ENCODE measurements around the gene PRR19.
"Not testable (repeated sequence)": the region's sequence is repeated elsewhere in the genome, so short reads cannot be mapped to it uniquely, and the experiment has no call there.

The PRR19 gene

DNA sequence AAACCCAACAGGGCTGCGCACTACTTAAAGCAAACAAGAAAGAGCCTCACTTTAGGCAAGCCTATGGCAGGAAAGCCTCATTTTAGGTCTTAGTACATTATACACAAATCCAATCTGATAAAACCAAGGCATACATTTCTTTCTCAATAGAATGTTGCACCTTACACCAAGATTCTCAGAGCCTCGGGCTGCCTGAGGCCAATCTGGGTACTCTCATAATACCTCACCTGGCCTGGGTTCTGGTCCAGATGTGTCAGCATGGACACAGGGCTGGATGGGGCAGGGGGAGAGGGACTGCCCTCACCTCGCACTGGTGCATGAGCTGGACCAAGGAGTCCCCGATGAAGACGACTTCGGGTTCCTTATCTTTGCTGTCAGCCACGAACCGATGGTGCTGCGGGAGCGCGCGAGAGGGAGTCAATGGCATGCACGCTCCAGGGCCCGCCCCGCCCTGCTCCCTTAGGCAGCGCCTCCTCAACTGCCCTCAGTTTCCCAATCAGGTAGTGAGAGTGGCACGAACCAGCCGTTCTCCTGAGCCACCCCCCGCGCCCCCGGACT, at the start of gene PRR19:
PRR19 (plus strand) TSS at position 487 of the 558 bp plus-strand sequence. CDS start 7,453 bp downstream, outside the sequence.
- DNase-seq, result no peak
- H3K4me3 Mint-ChIP-seq, result peak within 1 kb of the TSS; percentile 85
- no peaks in the 10 kb centered on the region for H3K9me3 Mint-ChIP-seq
- H3K4me1 Mint-ChIP-seq (ENCODE audit: low read depth), result peaks cover 27% of the 10 kb centered on the region
- no peaks in the 10 kb centered on the region for H3K27me3 Mint-ChIP-seq
- H3K36me3 Mint-ChIP-seq (ENCODE audit: low read depth), result peaks cover 13% of the 10 kb centered on the region
- H3K27ac Mint-ChIP-seq, result peak within 1 kb of the TSS; percentile 86

GRCh38 chr19:42252365-42253244, 49.3 kb upstream of the PRR19 start:
- Mint-ChIP-seq H3K27me3 (no peaks in the 10 kb centered on the region), H3K9me3 (no peaks in the 10 kb centered on the region), H3K4me1 (ENCODE audit: low read depth) (peaks cover 36% of the 10 kb centered on the region), H3K27ac (peak overlapping the region; percentile 98), H3K4me3 (peak overlapping the region; percentile 96), H3K36me3 (ENCODE audit: low read depth) (peaks cover 43% of the 10 kb centered on the region)
- DNase-seq, result no peak

DNA sequence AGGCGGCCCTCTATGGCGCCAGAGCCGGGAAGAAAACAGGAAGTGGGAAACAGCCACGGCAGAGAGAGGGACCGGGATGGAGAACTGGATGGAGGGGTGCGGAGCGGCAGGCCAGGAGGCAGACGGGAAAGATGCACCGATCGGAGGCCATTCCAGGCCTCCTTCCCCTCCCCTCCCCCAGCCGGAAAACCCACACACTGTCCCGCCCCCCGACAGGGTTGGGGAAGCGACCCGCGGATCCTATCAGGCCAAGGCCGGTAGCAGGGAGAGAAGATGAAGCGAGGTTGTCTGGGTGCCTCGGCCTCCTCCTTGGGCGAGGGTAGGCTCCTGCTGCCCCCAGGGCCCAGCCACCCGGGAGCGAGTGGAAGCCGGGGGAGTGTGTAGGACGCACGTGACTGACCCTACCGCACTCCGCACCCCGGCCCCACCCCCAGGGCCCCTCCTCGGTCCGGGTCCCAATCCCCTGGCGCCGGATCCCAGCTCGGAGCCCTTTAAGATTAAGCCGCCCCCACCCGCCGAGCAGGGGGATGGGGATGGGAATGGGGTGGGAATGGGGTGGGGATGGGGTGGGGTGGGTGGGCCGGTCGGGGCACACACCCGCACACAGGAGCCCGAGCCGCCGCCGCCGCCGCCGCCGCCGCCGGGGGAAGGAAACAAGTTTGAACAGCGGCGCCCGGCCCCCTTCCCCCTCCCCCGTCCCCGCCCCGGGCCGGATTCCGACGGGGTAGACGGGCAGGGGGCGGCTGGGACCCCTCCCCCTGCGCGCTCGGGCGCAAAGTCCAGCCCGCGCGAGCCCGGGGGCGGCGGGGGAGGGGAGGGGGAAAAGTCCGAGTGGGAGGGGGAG, 48.5 kb upstream of the PRR19 start:
- no peaks in the 10 kb centered on the region for H3K9me3 Mint-ChIP-seq
- peak overlapping the region; percentile 96 for H3K4me3 Mint-ChIP-seq
- peak overlapping the region; percentile 98 for H3K27ac Mint-ChIP-seq
- peaks cover 36% of the 10 kb centered on the region for H3K4me1 Mint-ChIP-seq (ENCODE audit: low read depth)
- no peaks in the 10 kb centered on the region for H3K27me3 Mint-ChIP-seq
- peak; percentile 77 for DNase-seq
- peaks cover 43% of the 10 kb centered on the region for H3K36me3 Mint-ChIP-seq (ENCODE audit: low read depth)

DNA sequence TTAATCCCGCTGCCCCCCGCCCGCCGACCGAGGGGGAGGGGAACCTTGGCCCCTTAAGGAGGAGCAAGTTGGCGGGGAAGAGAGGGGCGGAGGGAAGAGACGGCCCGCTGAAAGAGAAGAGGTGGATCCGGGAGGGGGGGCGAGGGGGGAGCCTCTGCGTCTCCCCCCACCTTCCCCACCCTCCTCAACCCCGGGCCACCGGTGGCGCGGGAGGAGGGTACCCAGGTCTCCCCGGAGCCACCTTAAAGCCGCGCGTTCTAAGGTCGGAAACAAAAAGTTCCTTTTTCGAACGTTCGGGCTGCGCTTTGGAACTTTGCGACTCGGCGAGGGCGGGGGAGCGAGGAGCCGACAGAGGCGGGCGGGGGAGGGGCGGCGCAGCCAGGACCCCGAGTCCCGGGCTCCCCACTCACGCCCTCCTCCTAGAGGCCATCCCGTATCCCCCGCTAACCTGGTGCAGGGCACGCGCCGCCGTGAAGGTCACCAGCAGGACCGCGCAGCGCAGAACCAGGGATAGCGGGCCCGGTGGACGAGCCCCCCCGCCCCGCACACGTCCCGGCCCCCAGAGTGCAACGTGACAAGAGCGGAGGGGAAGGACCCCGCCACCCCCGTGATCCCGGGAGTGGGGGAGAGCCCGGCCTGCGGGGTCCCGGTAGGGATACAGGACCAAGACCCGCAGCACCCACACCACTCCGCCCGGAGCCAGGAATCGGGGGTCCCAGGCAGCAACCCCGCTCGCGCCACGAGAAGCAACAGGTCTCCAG, 47.7 kb upstream of the PRR19 start:
- H3K36me3 Mint-ChIP-seq (ENCODE audit: low read depth), result peaks cover 35% of the 10 kb centered on the region
- H3K4me1 Mint-ChIP-seq (ENCODE audit: low read depth), result peaks cover 36% of the 10 kb centered on the region
- no peaks in the 10 kb centered on the region for H3K27me3 Mint-ChIP-seq
- H3K27ac Mint-ChIP-seq, result peak overlapping the region; percentile 86
- peak; percentile 86 for DNase-seq
- H3K9me3 Mint-ChIP-seq, result no peaks in the 10 kb centered on the region
- peak overlapping the region; percentile 78 for H3K4me3 Mint-ChIP-seq

- Mint-ChIP-seq H3K27ac (peak within 1 kb of the TSS; percentile 86), H3K4me1 (ENCODE audit: low read depth) (peaks cover 32% of the 10 kb centered on the region), H3K9me3 (no peaks in the 10 kb centered on the region), H3K27me3 (no peaks in the 10 kb centered on the region), H3K4me3 (peak within 1 kb of the TSS; percentile 78), H3K36me3 (ENCODE audit: low read depth) (peaks cover 27% of the 10 kb centered on the region)
- peak; percentile 97 for DNase-seq
Observed at GRCh38 chr19:42254850-42255765, 46.8 kb upstream of the PRR19 start, which contains the start of gene ERF. TSS of gene ERF (minus strand) at chr19:42255128. CDS start at chr19:42254999, 129 bp downstream.

DNA sequence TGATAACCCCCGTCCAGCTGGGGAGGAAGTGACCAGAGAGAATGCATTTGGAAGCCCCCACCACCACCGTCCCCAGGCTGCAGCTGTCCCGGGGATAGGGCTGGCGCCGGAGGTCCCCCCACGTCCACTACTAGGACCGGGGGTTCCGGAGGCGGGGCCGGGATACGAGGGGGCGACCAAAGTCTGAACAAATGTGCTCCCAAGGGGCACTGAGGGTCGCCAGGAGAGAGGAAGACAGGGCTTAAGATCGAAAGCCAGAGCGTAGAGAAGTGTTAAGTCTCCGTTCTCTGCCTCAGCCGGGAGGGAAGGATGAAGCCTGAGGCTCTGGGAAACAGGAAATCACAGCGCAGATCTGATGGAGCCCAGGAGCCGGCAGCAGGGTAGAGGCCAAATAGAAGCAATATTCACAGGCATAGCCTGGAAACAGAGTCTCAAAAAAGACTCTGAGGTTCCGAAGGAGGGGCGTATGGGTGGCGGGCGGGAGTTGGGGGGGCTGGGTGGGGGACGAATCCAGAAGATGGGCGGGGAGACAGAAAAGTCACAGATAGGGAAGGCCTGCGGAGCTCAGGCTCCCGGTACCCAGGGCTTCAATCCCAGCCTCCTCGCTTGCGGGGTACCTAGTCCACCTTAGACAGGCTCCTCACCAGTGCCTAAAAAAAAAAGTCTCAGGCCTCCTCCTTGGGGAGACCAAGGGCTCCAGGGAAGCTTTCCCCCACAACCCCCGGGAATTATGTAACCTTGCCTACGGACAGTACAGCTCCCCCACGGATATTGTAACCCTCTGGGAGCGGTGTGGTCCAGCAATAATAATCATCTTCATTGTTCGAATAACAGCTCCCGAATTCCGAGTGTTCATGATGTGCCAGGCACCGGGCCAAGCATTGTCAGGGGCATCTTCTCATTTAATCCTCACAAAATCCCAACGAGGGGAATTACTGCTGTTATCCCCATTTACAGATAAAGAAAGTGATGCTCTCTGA, 45.9 kb upstream of the PRR19 start:
- H3K9me3 Mint-ChIP-seq, result no peaks in the 10 kb centered on the region
- H3K36me3 Mint-ChIP-seq (ENCODE audit: low read depth), result peaks cover 19% of the 10 kb centered on the region
- peaks cover 24% of the 10 kb centered on the region for H3K4me1 Mint-ChIP-seq (ENCODE audit: low read depth)
- DNase-seq, result no peak
- peak overlapping the region; percentile 78 for H3K4me3 Mint-ChIP-seq
- H3K27ac Mint-ChIP-seq, result peak overlapping the region; percentile 38
- H3K27me3 Mint-ChIP-seq, result no peaks in the 10 kb centered on the region

GRCh38 chr19:42257842-42258241, 44.1 kb upstream of the PRR19 start:
- H3K27me3 Mint-ChIP-seq; H3K36me3 Mint-ChIP-seq (ENCODE audit: low read depth); H3K9me3 Mint-ChIP-seq; DNase-seq; H3K27ac Mint-ChIP-seq; H3K4me3 Mint-ChIP-seq: not testable (repeated sequence)
- peaks cover 13% of the 10 kb centered on the region for H3K4me1 Mint-ChIP-seq (ENCODE audit: low read depth)

- Mint-ChIP-seq H3K4me1 (ENCODE audit: low read depth) (peaks cover 4% of the 10 kb centered on the region), H3K36me3 (ENCODE audit: low read depth) (no peaks in the 10 kb centered on the region), H3K27ac (no peak overlapping the region)
Observed at GRCh38 chr19:42261763-42262162, 40.2 kb upstream of the PRR19 start.

DNA sequence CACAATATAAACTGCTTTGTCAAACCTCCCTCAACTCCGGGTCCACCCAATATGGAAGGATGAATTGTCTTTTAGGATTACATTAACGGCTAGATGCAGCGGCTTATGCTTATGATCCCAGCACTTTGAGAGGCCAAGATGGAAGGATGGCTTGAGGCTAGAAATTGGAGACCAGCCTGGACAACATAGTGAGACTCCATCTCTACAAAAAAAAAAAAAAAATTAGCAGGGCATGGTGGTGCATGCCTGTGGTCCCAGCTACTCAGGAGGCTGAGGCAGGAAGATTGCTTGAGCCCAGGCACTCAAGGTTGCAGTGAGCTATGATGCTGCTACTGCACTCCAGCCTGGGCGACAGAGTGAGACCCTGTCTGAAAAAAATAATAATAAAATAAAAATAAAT, 35.8 kb upstream of the PRR19 start:
- H3K9me3 Mint-ChIP-seq, H3K4me3 Mint-ChIP-seq, H3K27me3 Mint-ChIP-seq, H3K27ac Mint-ChIP-seq, DNase-seq: not testable (repeated sequence)
- H3K36me3 Mint-ChIP-seq (ENCODE audit: low read depth), result peaks cover 10% of the 10 kb centered on the region
- peaks cover 20% of the 10 kb centered on the region for H3K4me1 Mint-ChIP-seq (ENCODE audit: low read depth)

More at GRCh38 chr19:42261763-42262162, 40.2 kb upstream of the PRR19 start:
- no peak for DNase-seq
- Mint-ChIP-seq H3K4me3 (no peak overlapping the region), H3K9me3 (no peaks in the 10 kb centered on the region), H3K27me3 (no peaks in the 10 kb centered on the region)

GRCh38 chr19:42266928-42267603, 34.9 kb upstream of the PRR19 start:
- not testable (repeated sequence) for DNase-seq, H3K4me3 Mint-ChIP-seq, H3K27ac Mint-ChIP-seq, H3K9me3 Mint-ChIP-seq, H3K27me3 Mint-ChIP-seq
- H3K4me1 Mint-ChIP-seq (ENCODE audit: low read depth), result peaks cover 21% of the 10 kb centered on the region
- H3K36me3 Mint-ChIP-seq (ENCODE audit: low read depth), result peaks cover 17% of the 10 kb centered on the region

- H3K9me3 Mint-ChIP-seq, result no peaks in the 10 kb centered on the region
- H3K4me1 Mint-ChIP-seq (ENCODE audit: low read depth), result peaks cover 21% of the 10 kb centered on the region
- H3K27ac Mint-ChIP-seq, result no peak overlapping the region
- H3K27me3 Mint-ChIP-seq, result no peaks in the 10 kb centered on the region
- no peak for DNase-seq
- no peak overlapping the region for H3K4me3 Mint-ChIP-seq
- peaks cover 20% of the 10 kb centered on the region for H3K36me3 Mint-ChIP-seq (ENCODE audit: low read depth)
Observed at GRCh38 chr19:42267644-42268141, 34.2 kb upstream of the PRR19 start.

All from activated T-cell treated with anti-CD3 and anti-CD28 coated beads, Interleukin-2, amount 50 U/mL, for 24 hours (primary cell).